A549 (cell line): ENCODE data around the gene C12orf43. TPM values are rescaled to one million over a fixed set of nuclear protein-coding genes. Genes with fewer than 3 reads are reported as not detected.

Experiments used
- ATAC-seq, 2 experiments: fragments of 200-7000 bp in 1 of 2; fragments of >200 bp in 1 of 2; cut with Nextera tagmentation in 1 of 2; cut with Tn5 transposase in 1 of 2; 3 replicates each; pipeline versions ENCODE4 v1.8.0 to v1.9.1; 2018 to 2020; ENCODE audit warnings: mild to moderate bottlenecking in 1 of 2, moderate library complexity in 1 of 2
- CTCF ChIA-PET: fragments of 300-600 bp; sonication (Branson Sonifier 250); formaldehyde crosslinking; extraction: SDS; loops from one replicate; lab custom pipeline; 2021; ENCODE audit warnings: antibody characterized with exemption, inconsistent platforms; lab: Yijun Ruan, JAX
- POLR2A ChIA-PET: fragments of 350-600 bp; formaldehyde crosslinking; extraction: SDS; loops from one replicate; lab custom pipeline; 2021; ENCODE audit warnings: antibody characterized with exemption, inconsistent platforms; lab: Yijun Ruan, JAX
- DNase-seq, 2 experiments: peaks; one replicate each; pipeline versions ENCODE4 v3.0.0 to v3.0.0-alpha.2; 2011 to 2016; ENCODE audit warnings: low read depth in 1 of 2, low spot score in 1 of 2
- FAIRE-seq: peaks from 2 replicates; lab custom pipeline; 2011; peaks lifted over from hg19 to GRCh38; lab: Jason Lieb, UNC
- H3K27ac ChIP-seq, 2 experiments: fragments of >200 bp; sonication (Bioruptor Twin); formaldehyde crosslinking; 3 replicates each; pipeline ENCODE4 v1.5.1; 2016 to 2017
- H3K4me1 ChIP-seq: fragments of >200 bp; sonication (Bioruptor Twin); formaldehyde crosslinking; 3 replicates; pipeline ENCODE4 v1.6.1; 2016
- H3K4me2 ChIP-seq: fragments of >200 bp; sonication (Bioruptor Twin); formaldehyde crosslinking; 3 replicates; pipeline ENCODE4 v1.6.1; 2016
- H3K4me3 ChIP-seq: fragments of >200 bp; sonication (Bioruptor Twin); formaldehyde crosslinking; 3 replicates; pipeline ENCODE4 v1.5.1; 2016
- H3K9me3 ChIP-seq: fragments of >200 bp; sonication (Bioruptor Twin); formaldehyde crosslinking; 3 replicates; pipeline ENCODE4 v1.6.1; 2016
- CBX8 ChIP-seq: fragments of 200-600 bp; sonication (generic); IDR thresholded peaks from 2 replicates; pipeline ENCODE4 v1.6.1; 2016
- EP300 ChIP-seq, 2 experiments: fragments of >200 bp; sonication (Bioruptor Twin); formaldehyde crosslinking; IDR thresholded peaks; 2 replicates in 1 of 2; 3 replicates in 1 of 2; pipeline ENCODE4 v1.6.1; 2016 to 2017
- ESRRA ChIP-seq: fragments of 150-350 bp; IDR thresholded peaks from 2 replicates; pipeline ENCODE4 v1.6.1; 2014; ENCODE audit warnings: mild to moderate bottlenecking, low read length, borderline replicate concordance
- HOXA7 ChIP-seq: fragments of 250-450 bp; sonication (Bioruptor Pico); IDR thresholded peaks from 2 replicates; pipeline ENCODE4 v1.5.0; 2020; ENCODE audit warnings: mild to moderate bottlenecking, moderate library complexity
- KDM1A ChIP-seq: fragments of 200-600 bp; sonication (generic); IDR thresholded peaks from 2 replicates; pipeline ENCODE4 v1.6.1; 2016; ENCODE audit warnings: low read depth, mild to moderate bottlenecking
- RAD21 ChIP-seq, 2 experiments: fragments of >200 bp in 1 of 2; sonication (Bioruptor Twin) in 1 of 2; formaldehyde crosslinking in 1 of 2; IDR thresholded peaks in 1 of 2; conservative IDR thresholded peaks in 1 of 2; 2 replicates in 1 of 2; 3 replicates in 1 of 2; pipeline ENCODE4 v1.6.1; 2012 to 2018; ENCODE audit warnings: inconsistent platforms in 1 of 2
- RCOR1 ChIP-seq: fragments of 150-350 bp; IDR thresholded peaks from 2 replicates; pipeline ENCODE4 v1.6.1; 2014; ENCODE audit warnings: antibody characterized with exemption, low read length, low read depth
- RFX5 ChIP-seq: fragments of 450-650 bp; IDR thresholded peaks from 2 replicates; pipeline ENCODE4 v1.7.1; 2014; ENCODE audit warnings: antibody characterized with exemption, mild to moderate bottlenecking, moderate library complexity
- RNF2 ChIP-seq: fragments of 200-600 bp; sonication (generic); IDR thresholded peaks from 2 replicates; pipeline ENCODE4 v1.6.1; 2016; ENCODE audit warnings: low read depth, mild to moderate bottlenecking, antibody characterized with exemption, moderate library complexity, borderline replicate concordance
- SREBF2 ChIP-seq: fragments of 450-650 bp; IDR thresholded peaks from 2 replicates; pipeline ENCODE4 v1.6.1; 2014; ENCODE audit warnings: mild to moderate bottlenecking, moderate library complexity
- TP53 ChIP-seq: fragments of 250-450 bp; sonication (Bioruptor Pico); IDR thresholded peaks from 2 replicates; pipeline ENCODE4 v1.5.0; 2021; ENCODE audit warnings: mild to moderate bottlenecking, moderate library complexity
- ZSCAN20 ChIP-seq: fragments of 250-450 bp; sonication (Bioruptor Pico); IDR thresholded peaks from 2 replicates; pipeline ENCODE4 v1.8.0; 2022; ENCODE audit warnings: mild to moderate bottlenecking, moderate library complexity
- WGBS: methylation state at CpG from one replicate; pipeline ENCODE4 v1.1.6; 2017; ENCODE audit errors: missing lambda C conversion rate; 5-methylcytosine and 5-hydroxymethylcytosine counted together
- polyA plus RNA-seq, 4 experiments: library from polyadenylated mRNA; depleted of rRNA in 3 of 4; stranded (reverse); fragments of >200 nt; fragmentation: RNase III in 1 of 4; extraction: RNeasy Plus Mini Kit Qiagen cat#74134 plus additional on column Dnase treatment in 1 of 4; gene quantifications; 2 replicates in 3 of 4; 3 replicates in 1 of 4; pipeline ENCODE4 v1.2.3, GENCODE V29; 2011 to 2017
- TF ChIP-seq, protein P1 (sequence below): fragments of 200-600 bp; sonication (generic); IDR thresholded peaks from 2 replicates; pipeline ENCODE4 v1.6.1; 2016; ENCODE audit warnings: antibody characterized with exemption, mild to moderate bottlenecking, moderate library complexity
- TF ChIP-seq, protein P2 (sequence below): IDR thresholded peaks from 2 replicates; pipeline ENCODE4 v1.6.1; 2012
- TF ChIP-seq, protein P3 (sequence below): fragments of 250-450 bp; sonication (Bioruptor Pico); IDR thresholded peaks from 2 replicates; pipeline ENCODE4 v1.5.0; 2020; ENCODE audit warnings: low read depth, mild to moderate bottlenecking, moderate library complexity
- TF ChIP-seq, protein P4 (sequence below): IDR thresholded peaks from 2 replicates; pipeline ENCODE4 v1.6.1; 2012; ENCODE audit warnings: low read depth, borderline replicate concordance

C12orf43 gene
- polyA plus RNA-seq, 2 of the 4 experiments (the other 2 are of a cell fraction) = 20.0 to 20.5 TPM

DNA sequence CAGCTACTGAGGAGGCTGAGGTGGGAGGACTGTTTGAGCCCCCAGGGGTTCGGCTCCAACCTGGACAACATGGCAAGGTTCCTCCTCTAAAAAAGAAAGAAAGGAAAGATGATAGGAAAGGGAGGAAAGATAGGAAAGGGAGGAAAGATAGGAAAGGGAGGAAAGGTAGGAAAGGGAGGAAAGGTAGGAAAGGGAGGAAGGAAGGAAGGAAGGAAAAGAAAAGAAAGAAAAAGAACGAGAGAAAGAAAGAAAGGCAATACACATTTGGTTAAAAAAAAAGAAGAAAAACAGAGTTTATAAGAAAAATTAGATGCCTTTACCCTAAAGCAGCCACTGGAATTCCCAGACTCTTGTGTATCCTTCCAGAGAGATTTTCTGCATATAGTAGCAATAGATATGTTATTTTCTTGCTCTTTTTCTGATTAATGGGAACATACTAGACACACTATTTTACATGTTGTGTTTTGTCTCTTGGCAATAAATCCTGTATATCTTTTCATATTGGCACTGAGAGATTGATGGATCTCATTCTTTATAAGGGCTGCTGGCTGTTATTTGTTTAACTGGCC is 25.7 kb downstream of the C12orf43 start:
- ChIA-PET POLR2A (no interaction called here), CTCF (interaction anchor here (0.7 to 6.1 kb wide), 4 partner anchors 15 to 786 kb away, joined by 3 to 27 read pairs (median 10); no protein-coding TSS in a partner anchor)
- TF ChIP-seq, protein P1, sequence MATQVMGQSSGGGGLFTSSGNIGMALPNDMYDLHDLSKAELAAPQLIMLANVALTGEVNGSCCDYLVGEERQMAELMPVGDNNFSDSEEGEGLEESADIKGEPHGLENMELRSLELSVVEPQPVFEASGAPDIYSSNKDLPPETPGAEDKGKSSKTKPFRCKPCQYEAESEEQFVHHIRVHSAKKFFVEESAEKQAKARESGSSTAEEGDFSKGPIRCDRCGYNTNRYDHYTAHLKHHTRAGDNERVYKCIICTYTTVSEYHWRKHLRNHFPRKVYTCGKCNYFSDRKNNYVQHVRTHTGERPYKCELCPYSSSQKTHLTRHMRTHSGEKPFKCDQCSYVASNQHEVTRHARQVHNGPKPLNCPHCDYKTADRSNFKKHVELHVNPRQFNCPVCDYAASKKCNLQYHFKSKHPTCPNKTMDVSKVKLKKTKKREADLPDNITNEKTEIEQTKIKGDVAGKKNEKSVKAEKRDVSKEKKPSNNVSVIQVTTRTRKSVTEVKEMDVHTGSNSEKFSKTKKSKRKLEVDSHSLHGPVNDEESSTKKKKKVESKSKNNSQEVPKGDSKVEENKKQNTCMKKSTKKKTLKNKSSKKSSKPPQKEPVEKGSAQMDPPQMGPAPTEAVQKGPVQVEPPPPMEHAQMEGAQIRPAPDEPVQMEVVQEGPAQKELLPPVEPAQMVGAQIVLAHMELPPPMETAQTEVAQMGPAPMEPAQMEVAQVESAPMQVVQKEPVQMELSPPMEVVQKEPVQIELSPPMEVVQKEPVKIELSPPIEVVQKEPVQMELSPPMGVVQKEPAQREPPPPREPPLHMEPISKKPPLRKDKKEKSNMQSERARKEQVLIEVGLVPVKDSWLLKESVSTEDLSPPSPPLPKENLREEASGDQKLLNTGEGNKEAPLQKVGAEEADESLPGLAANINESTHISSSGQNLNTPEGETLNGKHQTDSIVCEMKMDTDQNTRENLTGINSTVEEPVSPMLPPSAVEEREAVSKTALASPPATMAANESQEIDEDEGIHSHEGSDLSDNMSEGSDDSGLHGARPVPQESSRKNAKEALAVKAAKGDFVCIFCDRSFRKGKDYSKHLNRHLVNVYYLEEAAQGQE = no peak
- TF ChIP-seq HOXA7 (no peak), ESRRA (no peak)
- TF ChIP-seq, protein P2, sequence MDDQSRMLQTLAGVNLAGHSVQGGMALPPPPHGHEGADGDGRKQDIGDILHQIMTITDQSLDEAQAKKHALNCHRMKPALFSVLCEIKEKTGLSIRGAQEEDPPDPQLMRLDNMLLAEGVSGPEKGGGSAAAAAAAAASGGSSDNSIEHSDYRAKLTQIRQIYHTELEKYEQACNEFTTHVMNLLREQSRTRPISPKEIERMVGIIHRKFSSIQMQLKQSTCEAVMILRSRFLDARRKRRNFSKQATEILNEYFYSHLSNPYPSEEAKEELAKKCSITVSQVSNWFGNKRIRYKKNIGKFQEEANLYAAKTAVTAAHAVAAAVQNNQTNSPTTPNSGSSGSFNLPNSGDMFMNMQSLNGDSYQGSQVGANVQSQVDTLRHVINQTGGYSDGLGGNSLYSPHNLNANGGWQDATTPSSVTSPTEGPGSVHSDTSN = no peak
- H3K4me3 ChIP-seq = no peak overlapping the region
- no peak overlapping the region for H3K27ac ChIP-seq
- DNase-seq = no peak
- peaks cover 12% of the 10 kb centered on the region; the same call in 2 of the 3 replicates for H3K4me1 ChIP-seq
- no peak for FAIRE-seq
- no peaks in the 10 kb centered on the region for H3K9me3 ChIP-seq
- no peak overlapping the region for H3K4me2 ChIP-seq
- WGBS = 86% methylated on average over 2 of the region's 2 CpGs
- ATAC-seq = no peak

DNA sequence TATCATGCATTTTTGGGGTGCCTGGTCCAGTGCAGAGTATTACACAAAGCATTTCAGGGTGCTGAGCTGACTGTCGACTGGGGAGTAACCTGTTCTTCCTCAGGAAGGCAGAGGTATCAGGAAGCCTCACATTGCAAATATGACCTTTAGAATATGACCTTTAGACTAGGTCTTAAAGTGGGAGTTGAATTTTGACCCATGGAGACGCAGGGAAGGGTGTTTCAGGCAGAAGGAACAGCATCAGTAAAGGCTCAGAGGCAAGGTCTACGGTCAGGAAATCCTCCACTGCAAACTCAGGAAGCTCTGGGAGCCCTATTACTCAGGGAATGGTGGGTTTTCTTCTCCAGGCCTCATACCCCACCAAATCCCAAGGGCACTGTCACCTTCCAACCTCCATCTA is 26.6 kb downstream of the C12orf43 start:
- 88% methylated on average over 3 of the region's 3 CpGs for WGBS
- ChIA-PET CTCF (interaction anchor here (6.1 kb wide), 1 partner anchor 16 kb away, joined by 27 read pairs; no protein-coding TSS in a partner anchor), POLR2A (no interaction called here)
- TF ChIP-seq KDM1A (peak; percentile 47; the same call in 1 of the 2 replicates), RCOR1 (no peak), HOXA7 (no peak)
- TF ChIP-seq, protein P3, sequence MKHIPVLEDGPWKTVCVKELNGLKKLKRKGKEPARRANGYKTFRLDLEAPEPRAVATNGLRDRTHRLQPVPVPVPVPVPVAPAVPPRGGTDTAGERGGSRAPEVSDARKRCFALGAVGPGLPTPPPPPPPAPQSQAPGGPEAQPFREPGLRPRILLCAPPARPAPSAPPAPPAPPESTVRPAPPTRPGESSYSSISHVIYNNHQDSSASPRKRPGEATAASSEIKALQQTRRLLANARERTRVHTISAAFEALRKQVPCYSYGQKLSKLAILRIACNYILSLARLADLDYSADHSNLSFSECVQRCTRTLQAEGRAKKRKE (CRISPR knock-in tag) = no peak
- TF ChIP-seq, protein P4, sequence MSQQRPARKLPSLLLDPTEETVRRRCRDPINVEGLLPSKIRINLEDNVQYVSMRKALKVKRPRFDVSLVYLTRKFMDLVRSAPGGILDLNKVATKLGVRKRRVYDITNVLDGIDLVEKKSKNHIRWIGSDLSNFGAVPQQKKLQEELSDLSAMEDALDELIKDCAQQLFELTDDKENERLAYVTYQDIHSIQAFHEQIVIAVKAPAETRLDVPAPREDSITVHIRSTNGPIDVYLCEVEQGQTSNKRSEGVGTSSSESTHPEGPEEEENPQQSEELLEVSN = no peak
- ATAC-seq = no peak
- Histone ChIP-seq H3K4me3 (no peak overlapping the region), H3K4me2 (no peak overlapping the region), H3K4me1 (peaks cover 21% of the 10 kb centered on the region), H3K27ac (no peak overlapping the region), H3K9me3 (no peaks in the 10 kb centered on the region)
- FAIRE-seq = no peak
- DNase-seq = no peak

DNA sequence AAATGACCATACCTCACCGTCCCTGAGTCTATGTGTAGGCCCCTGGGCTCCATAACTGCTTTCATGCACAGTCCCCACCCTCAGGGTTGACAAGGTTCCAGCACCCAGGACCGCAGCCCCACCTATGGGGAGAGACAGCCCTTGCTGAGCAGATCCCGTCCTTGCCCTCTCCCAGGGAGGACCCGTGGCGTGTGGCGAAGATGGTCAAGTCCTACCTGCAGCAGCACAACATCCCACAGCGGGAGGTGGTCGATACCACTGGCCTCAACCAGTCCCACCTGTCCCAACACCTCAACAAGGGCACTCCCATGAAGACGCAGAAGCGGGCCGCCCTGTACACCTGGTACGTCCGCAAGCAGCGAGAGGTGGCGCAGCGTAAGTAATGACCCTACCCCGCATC is 27.6 kb downstream of the C12orf43 start:
- CTCF ChIA-PET = interaction anchor here (6.1 kb wide), 1 partner anchor 17 kb away, joined by 27 read pairs; no protein-coding TSS in a partner anchor
- TF ChIP-seq RAD21 (conservative IDR thresholded peaks at IDR 0.05 in 1 of 2, IDR thresholded peaks at IDR 0.05 in 1 of 2) (no peak), SREBF2 (no peak), EP300 (IDR thresholded peaks at IDR 0.05) (no peak), RNF2 (no peak), ZSCAN20 (CRISPR knock-in tag) (no peak), TP53 (CRISPR knock-in tag) (no peak), RFX5 (no peak), CBX8 (no peak)
- 92% methylated on average over 17 of the region's 17 CpGs for WGBS

More for the DNA sequence above, 27.6 kb downstream of the C12orf43 start:
- DNase-seq = no peak
- Histone ChIP-seq H3K9me3 (no peaks in the 10 kb centered on the region), H3K27ac (no peak overlapping the region), H3K4me3 (no peak overlapping the region), H3K4me2 (no peak overlapping the region), H3K4me1 (peaks cover 31% of the 10 kb centered on the region)
- no peak for FAIRE-seq
- POLR2A ChIA-PET = no interaction called here
- no peak for ATAC-seq
